ENCODE data around the gene REXO1. TPM values are rescaled to one million over a fixed set of nuclear protein-coding genes. Genes with fewer than 3 reads are reported as not detected.
"Not testable (repeated sequence)": the region's sequence is repeated elsewhere in the genome, so short reads cannot be mapped to it uniquely, and the experiment has no call there.

Gene REXO1, protein sequence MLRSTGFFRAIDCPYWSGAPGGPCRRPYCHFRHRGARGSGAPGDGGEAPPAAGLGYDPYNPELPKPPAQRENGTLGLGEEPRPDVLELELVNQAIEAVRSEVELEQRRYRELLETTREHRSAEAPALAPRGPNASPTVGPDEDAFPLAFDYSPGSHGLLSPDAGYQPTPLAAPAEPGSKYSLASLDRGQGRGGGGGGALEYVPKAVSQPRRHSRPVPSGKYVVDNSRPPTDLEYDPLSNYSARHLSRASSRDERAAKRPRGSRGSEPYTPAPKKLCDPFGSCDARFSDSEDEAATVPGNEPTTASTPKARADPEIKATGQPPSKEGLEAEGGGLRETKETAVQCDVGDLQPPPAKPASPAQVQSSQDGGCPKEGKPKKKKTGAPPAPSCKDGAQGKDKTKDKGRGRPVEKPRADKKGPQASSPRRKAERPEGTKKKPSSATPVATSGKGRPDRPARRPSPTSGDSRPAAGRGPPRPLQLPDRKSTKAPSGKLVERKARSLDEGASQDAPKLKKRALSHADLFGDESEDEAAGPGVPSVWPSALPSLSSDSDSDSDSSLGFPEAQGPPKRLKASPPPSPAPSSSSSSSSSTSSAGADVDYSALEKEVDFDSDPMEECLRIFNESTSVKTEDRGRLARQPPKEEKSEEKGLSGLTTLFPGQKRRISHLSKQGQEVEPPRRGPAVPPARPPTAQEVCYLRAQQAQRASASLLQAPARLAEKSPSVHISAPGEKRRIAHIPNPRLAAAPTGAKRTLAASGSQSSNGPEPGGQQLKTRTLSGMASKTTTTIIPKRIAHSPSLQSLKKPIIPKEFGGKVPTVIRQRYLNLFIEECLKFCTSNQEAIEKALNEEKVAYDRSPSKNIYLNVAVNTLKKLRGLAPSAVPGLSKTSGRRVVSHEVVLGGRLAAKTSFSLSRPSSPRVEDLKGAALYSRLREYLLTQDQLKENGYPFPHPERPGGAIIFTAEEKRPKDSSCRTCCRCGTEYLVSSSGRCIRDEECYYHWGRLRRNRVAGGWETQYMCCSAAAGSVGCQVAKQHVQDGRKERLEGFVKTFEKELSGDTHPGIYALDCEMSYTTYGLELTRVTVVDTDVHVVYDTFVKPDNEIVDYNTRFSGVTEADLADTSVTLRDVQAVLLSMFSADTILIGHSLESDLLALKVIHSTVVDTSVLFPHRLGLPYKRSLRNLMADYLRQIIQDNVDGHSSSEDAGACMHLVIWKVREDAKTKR
- total RNA-seq = 10 to 100 TPM; 78.1 to 86.2 TPM
- polyA plus RNA-seq = 1 to 10 TPM; 2.7 to 6.8 (median 3.1) TPM
- 54.2 to 95.8 (median 73.1) reads per million in 6 experiments for total RNA-seq

DNA sequence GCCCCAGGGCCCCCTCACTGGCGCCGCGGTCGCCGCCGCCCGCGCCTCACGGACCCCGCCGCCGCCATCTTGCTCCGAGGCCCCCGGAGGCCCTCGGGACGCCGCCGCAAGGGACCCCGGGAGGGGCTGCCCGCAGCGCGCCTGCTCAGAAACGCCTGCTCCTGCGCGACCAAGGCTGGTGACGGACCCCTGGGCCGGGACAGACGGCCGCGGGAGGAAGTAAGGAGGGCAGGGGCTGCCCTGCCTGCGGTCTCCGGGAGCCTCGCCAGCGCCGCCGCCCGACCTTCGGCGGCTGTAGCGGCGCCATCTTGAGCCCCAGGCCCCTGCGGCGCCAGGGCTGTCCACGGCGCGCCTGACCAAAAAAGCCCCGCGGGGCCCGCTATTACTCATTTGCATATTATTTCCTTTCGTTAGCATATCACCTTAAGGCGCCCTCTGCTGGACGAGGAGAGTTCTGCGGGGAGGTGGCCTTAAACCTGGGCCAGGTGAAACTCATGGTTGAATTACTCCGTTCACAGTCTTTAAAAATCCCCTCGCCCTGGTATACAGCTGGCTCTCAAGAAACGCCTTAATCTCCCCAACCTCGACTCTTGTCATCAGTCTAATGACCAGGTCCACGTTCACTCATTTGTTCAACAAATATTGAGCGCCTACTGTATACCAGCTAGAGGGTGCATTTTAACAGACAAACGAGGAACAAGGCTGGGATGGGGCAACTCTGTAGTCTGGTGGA lies at the start of gene REXO1:
Gene REXO1 (minus strand): TSS at position 85 of the 733 bp plus-strand sequence. CDS start 125 bp downstream, outside the sequence.
- H3K4me3 Mint-ChIP-seq = peak within 1 kb of the TSS; percentile 79 to 92 (median 88)
- peak; percentile 66 to 74 for ATAC-seq
- peak within 1 kb of the TSS; percentile 88 to 96 (median 94) for H3K27ac Mint-ChIP-seq

DNA sequence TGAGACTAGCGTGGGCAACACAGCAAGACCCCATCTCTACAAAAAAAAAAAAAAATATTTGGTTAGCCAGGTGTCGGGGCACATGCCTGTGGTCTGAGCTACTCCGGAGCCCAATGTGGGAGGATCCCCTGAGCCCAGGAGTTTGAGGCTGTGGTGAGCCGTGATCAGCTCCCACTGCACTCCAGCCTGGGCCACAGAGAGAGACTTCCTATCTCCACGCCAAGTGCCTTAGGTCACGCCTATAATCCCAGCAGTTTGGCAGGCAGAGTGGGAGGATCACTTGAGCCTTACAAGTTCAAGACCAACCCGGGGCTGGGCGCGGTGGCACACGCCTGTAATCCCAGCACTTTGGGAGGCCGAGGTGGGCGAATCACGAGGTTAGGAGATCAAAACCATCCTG lies 48.2 kb upstream of the REXO1 start:
- no peak for DNase-seq
- no peaks in the 10 kb centered on the region for H3K36me3 Mint-ChIP-seq
- peak overlapping the region; percentile 61 to 93 (median 90) for H3K4me3 Mint-ChIP-seq
- POLR2A ChIA-PET = interaction anchor here (0.7 to 8.1 kb wide), 13 partner anchors 9 to 1299 kb away, joined by 3 to 113 read pairs (median 9); partner anchors contain the start of genes ABHD17A, ADAT3, KLF16 and SCAMP4
- H3K27ac Mint-ChIP-seq = peak overlapping the region in 9 of 10 donors; percentile 53 to 98 (median 96)
- ATAC-seq = no peak
- peaks cover 8 to 53% (median 35%) of the 10 kb centered on the region in 4 donors for H3K4me1 Mint-ChIP-seq
- H3K9me3 Mint-ChIP-seq = no peaks in the 10 kb centered on the region
- H3K27me3 Mint-ChIP-seq = no peaks in the 10 kb centered on the region

More for the DNA sequence above, at the start of gene REXO1:
- peak; percentile 94 to 100 (median 98) for DNase-seq
- POLR2A ChIA-PET = interaction anchor here (0.5 to 1.4 kb wide), 8 partner anchors 9 to 579 kb away, joined by 3 to 8 read pairs (median 3); partner anchors contain the start of gene CIRBP
- Mint-ChIP-seq H3K4me1 (peaks cover 26 to 71% (median 67%) of the 10 kb centered on the region in 4 donors), H3K36me3 (peaks cover 0 to 6% (median 0%) of the 10 kb centered on the region in 3 donors), H3K9me3 (no peaks in the 10 kb centered on the region), H3K27me3 (no peaks in the 10 kb centered on the region)

DNA sequence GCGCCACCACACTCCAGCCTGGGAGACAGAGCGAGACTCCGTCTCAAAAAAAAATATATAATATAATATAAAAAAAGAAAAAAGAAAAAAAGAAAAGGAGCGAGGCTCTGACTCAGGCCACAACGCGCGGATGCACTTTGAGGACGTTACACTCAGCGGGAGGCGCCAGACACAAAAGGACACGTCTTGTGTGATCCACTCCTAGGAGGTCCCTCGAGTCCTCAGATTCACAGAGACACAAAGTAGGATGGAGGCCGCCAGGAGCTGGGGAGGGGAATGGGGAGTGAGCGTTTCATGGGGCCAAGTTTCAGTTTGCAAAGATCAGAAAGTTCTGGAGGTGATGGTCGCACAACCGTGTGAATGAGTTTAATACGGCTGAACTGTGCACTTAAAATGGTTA lies 45.5 kb upstream of the REXO1 start:
- Mint-ChIP-seq H3K4me3 (peak overlapping the region in 7 of 10 donors; percentile 29 to 69 (median 59)), H3K27ac (peak overlapping the region in 4 of 10 donors; percentile 19 to 60 (median 45)), H3K27me3 (no peaks in the 10 kb centered on the region), H3K36me3 (no peaks in the 10 kb centered on the region), H3K4me1 (peaks cover 8 to 50% (median 35%) of the 10 kb centered on the region in 4 donors), H3K9me3 (no peaks in the 10 kb centered on the region)
- POLR2A ChIA-PET = interaction anchor here (0.5 to 8.1 kb wide), 3 partner anchors 10 to 183 kb away, joined by 4 to 113 read pairs (median 12); partner anchors contain the start of gene ABHD17A
- DNase-seq (no peak), ATAC-seq (no peak)

DNA sequence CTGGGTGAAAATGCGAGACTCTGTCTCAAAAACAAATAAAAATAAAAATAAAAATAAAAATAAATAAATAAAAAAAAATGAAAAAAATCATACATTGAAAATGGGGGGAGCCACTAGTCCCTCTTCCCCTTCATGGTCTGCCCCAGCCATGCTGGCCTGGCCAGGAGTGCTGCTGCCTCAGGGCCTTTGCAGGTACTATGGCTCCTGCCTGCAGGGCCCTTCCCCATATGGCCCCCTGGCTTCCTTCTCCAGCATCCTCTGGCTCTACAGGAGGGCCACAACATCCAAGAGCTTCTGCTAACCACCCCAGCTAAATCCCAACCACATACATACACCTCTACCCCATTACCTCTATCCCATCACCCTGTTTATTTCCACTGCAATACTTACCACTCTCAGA lies 41.6 kb upstream of the REXO1 start:
- no peaks in the 10 kb centered on the region for H3K36me3 Mint-ChIP-seq
- POLR2A ChIA-PET = interaction anchor here (0.6 kb wide), 2 partner anchors 10 to 13 kb away, joined by 3 read pairs; no protein-coding TSS in a partner anchor
- ATAC-seq (no peak), DNase-seq (no peak)
- H3K27me3 Mint-ChIP-seq = no peaks in the 10 kb centered on the region
- H3K4me3 Mint-ChIP-seq = no peak overlapping the region
- H3K9me3 Mint-ChIP-seq = no peaks in the 10 kb centered on the region
- peaks cover 2 to 30% (median 15%) of the 10 kb centered on the region in 4 donors for H3K4me1 Mint-ChIP-seq
- peak overlapping the region in 4 of 10 donors; percentile 5 to 57 (median 20) for H3K27ac Mint-ChIP-seq

DNA sequence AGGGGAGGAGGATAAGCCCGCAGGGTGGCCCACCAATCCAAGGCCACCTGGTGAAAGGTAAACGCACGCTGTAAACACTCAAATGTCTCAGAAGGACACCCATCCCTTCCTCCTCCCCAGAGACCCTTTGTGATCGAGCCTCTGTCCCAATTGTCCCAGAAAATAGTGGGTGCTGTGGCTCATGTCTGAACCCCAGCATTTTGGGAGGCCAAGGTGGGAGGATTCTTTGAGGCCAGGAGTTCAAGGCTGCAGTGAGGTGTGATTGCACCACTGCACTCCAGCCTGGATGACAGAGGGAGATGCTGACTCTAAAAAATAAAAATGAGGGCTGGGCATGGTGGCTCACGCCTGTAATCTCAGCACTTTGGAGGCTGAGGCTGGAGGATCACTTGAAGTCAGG lies 40.1 kb upstream of the REXO1 start:
- peaks cover 0 to 2% (median 0%) of the 10 kb centered on the region in 9 donors for H3K9me3 Mint-ChIP-seq
- H3K27ac Mint-ChIP-seq = no peak overlapping the region
- DNase-seq (no peak), ATAC-seq (no peak)
- POLR2A ChIA-PET = interaction anchor here (1.2 kb wide), 1 partner anchor 19 kb away, joined by 3 read pairs; no protein-coding TSS in a partner anchor
- H3K36me3 Mint-ChIP-seq = peaks cover 0 to 6% (median 3%) of the 10 kb centered on the region in 3 donors
- H3K4me1 Mint-ChIP-seq = peaks cover 12 to 27% (median 21%) of the 10 kb centered on the region in 4 donors
- H3K27me3 Mint-ChIP-seq = no peaks in the 10 kb centered on the region
- H3K4me3 Mint-ChIP-seq = no peak overlapping the region

DNA sequence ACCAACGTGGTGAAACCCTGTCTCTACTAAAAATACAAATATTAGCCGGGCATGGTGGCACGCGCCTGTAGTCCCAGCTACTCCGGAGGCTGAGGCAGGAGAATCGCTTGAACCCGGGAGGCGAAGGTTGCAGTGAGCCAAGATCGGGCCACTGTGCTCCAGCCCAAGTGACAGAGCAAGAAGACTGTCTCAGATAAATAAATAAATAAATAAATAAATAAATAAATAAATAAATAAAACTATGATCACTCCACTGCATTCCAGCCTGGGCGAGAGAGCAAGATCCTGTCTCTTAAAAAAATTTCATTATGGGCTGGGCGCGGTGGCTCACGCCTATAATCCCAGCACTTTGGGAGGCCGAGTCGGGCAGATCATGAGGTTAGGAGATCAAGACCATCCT lies 38.1 kb upstream of the REXO1 start:
- ATAC-seq, H3K27ac Mint-ChIP-seq, H3K36me3 Mint-ChIP-seq, DNase-seq, H3K9me3 Mint-ChIP-seq, H3K27me3 Mint-ChIP-seq, H3K4me3 Mint-ChIP-seq: not testable (repeated sequence)
- peaks cover 22 to 40% (median 35%) of the 10 kb centered on the region in 4 donors for H3K4me1 Mint-ChIP-seq
- POLR2A ChIA-PET = interaction anchor here (0.7 to 8.7 kb wide), 4 partner anchors 9 to 52 kb away, joined by 4 to 113 read pairs (median 8); no protein-coding TSS in a partner anchor

DNA sequence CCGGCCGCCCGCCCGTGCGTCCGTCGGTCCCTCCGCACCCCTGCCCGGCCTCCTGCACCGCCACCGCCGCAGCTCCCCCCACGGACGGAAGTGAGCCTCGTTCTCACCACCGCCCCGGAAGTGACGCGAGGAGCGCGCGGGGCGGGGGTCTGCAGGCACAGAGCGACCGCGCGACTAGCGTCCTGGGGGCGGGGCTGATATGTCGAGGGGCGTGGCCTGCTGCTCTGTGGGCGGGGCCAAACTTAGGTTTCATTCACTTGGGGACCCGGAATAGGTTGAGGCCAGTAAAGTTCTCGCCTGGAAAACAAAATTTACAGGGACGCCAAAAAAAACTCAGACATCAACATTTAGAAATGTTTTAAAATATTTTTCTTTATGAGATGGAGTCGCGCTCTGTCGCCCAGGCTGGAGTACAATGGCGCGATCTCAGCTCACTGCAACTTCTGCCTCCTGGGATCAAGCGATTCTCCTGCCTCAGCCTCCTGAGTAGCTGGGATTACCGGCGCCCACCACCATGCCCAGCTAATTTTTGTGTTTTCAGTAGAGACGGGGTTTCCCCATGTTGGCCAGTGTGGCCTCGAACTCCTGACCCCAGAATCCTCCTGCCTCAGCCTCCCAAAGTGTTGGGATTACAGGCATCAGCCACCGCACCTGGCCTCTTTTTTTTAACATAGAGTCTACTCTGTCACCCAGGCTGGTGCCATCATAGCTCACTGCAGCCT lies 37.3 kb upstream of the REXO1 start, which contains the start of gene ABHD17A:
Gene ABHD17A (minus strand): TSS at position 99 of the 722 bp plus-strand sequence. CDS start 3,930 bp downstream, outside the sequence.
- H3K4me1 Mint-ChIP-seq = peaks cover 22 to 40% (median 35%) of the 10 kb centered on the region in 4 donors
- DNase-seq (peak; percentile 90 to 96 (median 94)), ATAC-seq (peak; percentile 41 to 58)
- not testable (repeated sequence) for H3K27me3 Mint-ChIP-seq, H3K9me3 Mint-ChIP-seq, H3K36me3 Mint-ChIP-seq
- peak within 1 kb of the TSS; percentile 93 to 100 (median 99) for H3K4me3 Mint-ChIP-seq
- H3K27ac Mint-ChIP-seq = peak within 1 kb of the TSS; percentile 96 to 100 (median 100)
- POLR2A ChIA-PET = interaction anchor here (0.6 to 8.7 kb wide), 11 partner anchors 9 to 616 kb away, joined by 3 to 113 read pairs (median 7); partner anchors contain the start of gene CIRBP

DNA sequence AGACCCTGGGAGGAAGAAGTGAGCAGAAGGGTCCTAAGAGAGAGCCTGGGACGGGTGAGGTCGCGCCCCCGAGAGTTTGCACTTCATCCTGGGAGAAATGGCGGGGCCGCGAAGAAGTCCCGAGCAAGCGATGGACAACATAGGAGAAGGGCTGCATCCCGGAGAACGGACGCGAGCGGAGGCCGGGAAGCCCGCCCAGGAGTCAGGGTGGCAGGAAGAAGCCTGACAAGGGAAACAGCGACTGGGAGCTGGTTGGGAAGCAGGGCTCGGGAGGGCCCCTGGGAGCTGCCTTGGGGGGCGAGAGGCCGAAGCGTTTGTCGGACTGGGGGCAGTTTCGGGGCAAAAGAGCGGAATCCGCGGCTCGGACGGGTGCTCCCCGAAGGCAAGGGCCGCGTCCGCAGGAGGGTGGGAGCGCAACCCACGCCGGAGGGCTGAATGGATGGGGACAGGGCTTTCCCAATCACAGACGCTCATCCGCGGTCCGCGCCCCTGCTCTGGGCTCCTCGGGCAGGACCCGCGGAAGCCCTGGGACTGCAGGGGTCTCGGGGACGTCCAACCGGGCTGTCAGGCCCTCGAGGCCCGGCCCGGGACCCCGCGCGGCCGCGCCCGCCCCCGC lies 36.5 kb upstream of the REXO1 start:
- Mint-ChIP-seq H3K9me3 (peaks cover 0 to 2% (median 0%) of the 10 kb centered on the region in 9 donors), H3K27me3 (no peaks in the 10 kb centered on the region), H3K27ac (peak overlapping the region; percentile 96 to 100 (median 100)), H3K36me3 (peaks cover 3 to 7% (median 6%) of the 10 kb centered on the region in 3 donors), H3K4me1 (peaks cover 22 to 41% (median 35%) of the 10 kb centered on the region in 4 donors), H3K4me3 (peak overlapping the region; percentile 93 to 100 (median 99))
- DNase-seq = peak in 1 of 10 donors; percentile 37
- POLR2A ChIA-PET = interaction anchor here (0.6 to 8.7 kb wide), 11 partner anchors 8 to 616 kb away, joined by 3 to 113 read pairs (median 7); partner anchors contain the start of gene CIRBP
- peak in 1 of 2 donors; percentile 3 for ATAC-seq

DNA sequence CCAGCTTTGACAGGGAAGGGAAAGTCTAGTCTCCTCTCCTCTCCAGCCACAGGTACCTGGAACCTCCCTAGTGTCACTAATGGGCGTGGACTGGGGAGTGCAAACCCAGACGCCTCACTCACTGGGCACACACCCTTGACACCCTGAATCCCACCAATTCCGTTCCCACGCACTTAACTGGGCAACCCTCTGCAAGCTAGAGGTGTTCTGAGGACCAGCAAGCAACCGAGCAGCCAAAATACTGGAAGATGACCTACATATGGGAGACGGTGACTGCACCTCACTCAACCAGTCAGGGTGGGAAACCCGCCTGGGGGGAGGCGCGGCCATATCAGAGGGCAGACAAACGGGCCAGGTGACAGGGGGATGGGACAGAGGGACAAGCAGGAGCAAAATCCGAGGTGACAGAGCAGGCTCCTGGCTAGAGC lies 36.0 kb upstream of the REXO1 start:
- no peaks in the 10 kb centered on the region for H3K27me3 Mint-ChIP-seq
- peak in 4 of 10 donors; percentile 35 to 60 (median 46) for DNase-seq
- peak; percentile 6 to 9 for ATAC-seq
- peaks cover 0 to 2% (median 0%) of the 10 kb centered on the region in 9 donors for H3K9me3 Mint-ChIP-seq
- peak overlapping the region; percentile 93 to 100 (median 99) for H3K4me3 Mint-ChIP-seq
- H3K4me1 Mint-ChIP-seq = peaks cover 22 to 42% (median 35%) of the 10 kb centered on the region in 4 donors
- H3K36me3 Mint-ChIP-seq = peaks cover 3 to 7% (median 6%) of the 10 kb centered on the region in 3 donors
- H3K27ac Mint-ChIP-seq = peak overlapping the region; percentile 96 to 100 (median 100)
- POLR2A ChIA-PET = interaction anchor here (1.0 to 8.7 kb wide), 8 partner anchors 8 to 615 kb away, joined by 3 to 113 read pairs (median 10); partner anchors contain the start of gene CIRBP

All from naive thymus-derived CD8-positive, alpha-beta T cell (primary cell).